Mesodermal cell (in vitro differentiated cells): ENCODE measurements around the gene MRM2.

Source experiments
- H3K27ac ChIP-seq: 2 replicates; pipeline ENCODE4 v1.7.0; 2013; ENCODE audit warnings: mild to moderate bottlenecking, low read depth, low read length, moderate library complexity; ENCODE audit not compliant: severe bottlenecking
- H3K36me3 ChIP-seq: 2 replicates; pipeline ENCODE4 v1.7.1; 2013; ENCODE audit warnings: mild to moderate bottlenecking, low read length, moderate library complexity; ENCODE audit not compliant: control insufficient read depth, insufficient read depth
- H3K4me1 ChIP-seq: one replicate; pipeline ENCODE4 v1.7.1; 2013; ENCODE audit warnings: mild to moderate bottlenecking, low read length; ENCODE audit not compliant: insufficient read depth, control insufficient read depth, poor library complexity, severe bottlenecking
- H3K4me3 ChIP-seq: 2 replicates; pipeline ENCODE4 v1.7.0; 2013; ENCODE audit warnings: low read length, control low read depth, mild to moderate bottlenecking; ENCODE audit not compliant: insufficient read depth, poor library complexity, severe bottlenecking; ENCODE audit errors: extremely low read depth
- H3K9me3 ChIP-seq: 2 replicates; pipeline ENCODE4 v1.7.1; 2013; ENCODE audit warnings: mild to moderate bottlenecking, low read length, moderate library complexity; ENCODE audit not compliant: control insufficient read depth
- WGBS, 2 experiments: methylation state at CpG; one replicate each; pipeline ENCODE4 v1.1.5; 2013; ENCODE audit warnings: missing lambda C conversion rate in 2 of 2; ENCODE audit not compliant: insufficient coverage in 2 of 2; 5-methylcytosine and 5-hydroxymethylcytosine counted together

Gene MRM2

DNA sequence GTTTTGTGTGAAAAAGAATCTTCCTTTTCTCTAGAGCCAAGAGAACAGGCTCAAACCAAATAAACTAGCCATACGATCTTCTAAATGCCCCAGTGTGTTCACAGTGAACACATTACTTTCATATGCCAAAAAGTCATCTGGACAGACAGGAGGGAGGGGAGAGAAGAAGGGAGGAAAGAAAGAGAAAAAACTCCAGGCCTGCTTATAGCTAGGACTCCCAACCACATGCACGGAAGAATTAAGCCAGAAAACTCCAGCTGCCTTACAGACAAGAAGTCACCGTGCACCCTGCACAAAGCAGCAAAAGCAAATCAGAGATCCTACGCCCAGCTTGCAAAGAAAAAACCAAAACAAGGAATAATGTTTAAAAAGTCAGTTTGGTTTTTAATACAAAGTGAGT is 37.9 kb upstream of the MRM2 start:
- Histone ChIP-seq H3K36me3 (peaks cover 14% of the 10 kb centered on the region), H3K4me3 (no peak overlapping the region), H3K4me1 (peaks cover 11% of the 10 kb centered on the region), H3K27ac (no peak overlapping the region), H3K9me3 (no peaks in the 10 kb centered on the region)
- 100% methylated on average over 2 to 3 of the region's 4 CpGs for WGBS, 2 experiments

DNA sequence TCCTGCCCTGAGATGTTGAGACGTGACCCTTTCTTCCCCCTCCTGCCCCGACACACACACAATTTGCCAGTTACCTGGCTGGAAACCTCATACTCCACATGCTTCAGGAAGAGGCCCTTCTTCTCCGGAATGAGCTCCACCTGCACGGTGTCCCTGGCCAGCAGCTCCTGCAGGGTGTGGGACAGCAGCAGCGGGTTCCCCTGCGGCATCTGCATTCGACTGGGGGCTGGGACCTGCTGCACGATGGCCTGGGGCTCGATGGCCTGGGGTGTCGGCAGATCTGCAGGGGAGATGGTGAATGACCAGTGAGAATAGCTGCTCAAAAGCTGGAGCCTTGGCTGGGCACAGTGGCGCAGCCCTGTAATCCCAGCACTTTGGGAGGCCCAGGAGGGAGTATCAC is 36.0 kb upstream of the MRM2 start:
- WGBS, 2 experiments = 91 to 96% methylated on average over 11 of the region's 11 CpGs
- peaks cover 11% of the 10 kb centered on the region for H3K4me1 ChIP-seq
- peaks cover 22% of the 10 kb centered on the region for H3K36me3 ChIP-seq
- H3K4me3 ChIP-seq = no peak overlapping the region
- no peak overlapping the region for H3K27ac ChIP-seq
- no peaks in the 10 kb centered on the region for H3K9me3 ChIP-seq

DNA sequence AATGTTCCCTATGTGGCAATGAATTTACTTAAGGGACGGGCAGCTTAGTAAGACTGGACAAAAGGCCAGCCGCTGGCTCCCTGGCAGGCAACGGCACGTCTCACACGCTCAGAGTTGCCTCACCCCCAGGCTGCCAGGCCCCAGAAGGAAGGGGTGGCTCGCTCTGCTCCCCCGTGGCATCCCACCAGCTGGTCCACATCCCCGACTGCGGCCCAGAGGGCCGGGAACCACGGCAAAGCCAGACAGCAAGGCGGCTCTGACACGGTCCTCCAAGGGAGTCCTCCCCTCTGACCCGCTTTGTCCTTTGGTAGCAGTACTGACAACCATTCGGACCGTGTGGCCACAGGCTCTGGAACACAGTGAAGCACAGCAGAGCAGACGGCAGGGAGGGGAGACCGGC is 34.1 kb upstream of the MRM2 start:
- Histone ChIP-seq H3K9me3 (no peaks in the 10 kb centered on the region), H3K4me1 (no peaks in the 10 kb centered on the region), H3K36me3 (peaks cover 33% of the 10 kb centered on the region), H3K4me3 (no peak overlapping the region), H3K27ac (no peak overlapping the region)
- WGBS, 2 experiments = 92 to 93% methylated on average over 18 of the region's 18 CpGs

DNA sequence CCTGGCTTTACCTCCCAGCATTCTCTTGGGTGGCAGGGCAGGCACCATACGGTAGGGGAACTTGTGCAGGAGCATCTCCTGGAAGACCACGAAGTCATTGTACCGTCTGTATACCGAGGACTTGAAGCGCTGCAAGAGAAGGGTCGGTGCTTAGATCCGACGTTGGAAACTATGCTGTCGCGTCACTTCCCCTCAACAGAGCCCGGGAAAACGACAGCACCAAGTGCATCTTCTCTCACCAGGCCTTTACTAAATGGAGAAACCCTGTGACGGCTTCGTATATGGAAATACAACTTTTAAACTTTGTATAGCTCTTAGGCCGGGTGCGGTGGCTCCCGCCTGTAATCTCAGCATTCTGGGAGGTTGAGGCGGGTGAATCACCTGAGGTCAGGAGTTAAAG is 33.1 kb upstream of the MRM2 start:
- no peak overlapping the region for H3K4me3 ChIP-seq
- no peaks in the 10 kb centered on the region for H3K4me1 ChIP-seq
- WGBS, 2 experiments = 92% methylated on average over 15 to 16 of the region's 18 CpGs
- peaks cover 33% of the 10 kb centered on the region for H3K36me3 ChIP-seq
- no peak overlapping the region for H3K27ac ChIP-seq
- H3K9me3 ChIP-seq = no peaks in the 10 kb centered on the region

DNA sequence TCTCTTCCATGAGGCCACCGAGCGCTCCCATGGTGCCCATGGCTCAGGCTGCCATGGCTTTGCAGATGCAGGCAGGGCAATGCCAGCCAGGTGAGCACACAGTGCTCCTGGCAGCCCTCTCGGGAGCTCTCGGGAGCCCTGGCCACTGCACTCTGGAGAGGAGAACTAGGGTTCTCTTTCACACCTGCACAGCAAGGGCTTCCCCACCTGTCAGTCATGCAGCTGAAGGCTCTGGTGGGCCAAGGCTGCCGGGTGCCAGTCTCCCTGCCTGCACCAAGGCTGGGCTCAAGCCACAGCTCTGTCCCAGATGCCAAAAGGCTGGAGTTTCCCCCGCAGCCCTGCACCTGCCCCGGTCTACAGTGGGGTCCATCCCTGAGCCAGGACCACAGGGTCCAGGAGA is 32.7 kb upstream of the MRM2 start:
- Histone ChIP-seq H3K36me3 (peaks cover 33% of the 10 kb centered on the region), H3K4me3 (no peak overlapping the region), H3K4me1 (peaks cover 4% of the 10 kb centered on the region), H3K27ac (no peak overlapping the region), H3K9me3 (no peaks in the 10 kb centered on the region)
- WGBS, 2 experiments = 89 to 100% methylated on average over 1 to 7 of the region's 7 CpGs

DNA sequence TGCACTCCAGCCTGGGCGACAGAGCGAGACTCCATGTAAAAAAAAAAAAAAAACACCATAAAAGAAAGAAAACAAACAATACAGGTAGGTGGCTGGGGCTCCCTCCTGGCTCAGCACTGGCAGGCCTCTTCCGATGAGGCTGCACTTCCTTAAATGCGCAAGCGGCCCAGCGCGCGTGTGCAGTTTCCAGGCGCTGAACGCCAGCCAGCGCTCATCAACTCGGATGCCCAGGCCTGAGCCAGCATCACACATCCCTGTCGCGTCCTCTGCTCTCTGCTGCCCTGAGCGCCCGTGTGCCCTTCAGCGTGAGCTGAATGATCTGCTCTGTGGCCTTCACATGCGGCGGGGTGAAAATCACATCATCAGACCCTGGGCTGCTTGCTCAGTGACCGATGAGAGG is 31.9 kb upstream of the MRM2 start:
- Histone ChIP-seq H3K4me3 (no peak overlapping the region), H3K9me3 (no peaks in the 10 kb centered on the region), H3K27ac (no peak overlapping the region), H3K4me1 (peaks cover 7% of the 10 kb centered on the region), H3K36me3 (peaks cover 33% of the 10 kb centered on the region)
- 90 to 96% methylated on average over 18 of the region's 20 CpGs for WGBS, 2 experiments

DNA sequence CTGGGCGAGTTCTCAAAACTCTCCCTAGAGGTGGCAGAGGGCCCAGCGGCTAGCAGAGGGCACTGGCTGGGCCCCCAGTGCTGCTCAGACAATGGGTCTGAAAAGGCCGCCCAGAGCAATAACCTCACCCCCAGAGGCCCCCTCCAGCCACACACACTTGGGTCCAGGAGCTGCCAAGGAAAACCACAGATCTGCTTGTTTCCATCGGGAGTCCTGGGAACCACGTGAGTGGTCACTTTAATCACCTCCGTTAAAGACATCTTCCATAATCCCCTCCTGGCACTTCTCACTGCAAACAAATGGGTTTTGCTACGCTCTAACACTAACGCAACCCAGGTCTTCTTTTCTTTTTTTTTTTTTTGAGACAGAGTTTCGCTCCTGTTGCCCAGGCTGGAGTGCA is 30.0 kb upstream of the MRM2 start:
- Histone ChIP-seq H3K36me3 (peaks cover 27% of the 10 kb centered on the region), H3K4me1 (peaks cover 7% of the 10 kb centered on the region), H3K9me3 (no peaks in the 10 kb centered on the region), H3K27ac (no peak overlapping the region), H3K4me3 (no peak overlapping the region)
- WGBS, 2 experiments = 95% methylated on average over 7 of the region's 9 CpGs

DNA sequence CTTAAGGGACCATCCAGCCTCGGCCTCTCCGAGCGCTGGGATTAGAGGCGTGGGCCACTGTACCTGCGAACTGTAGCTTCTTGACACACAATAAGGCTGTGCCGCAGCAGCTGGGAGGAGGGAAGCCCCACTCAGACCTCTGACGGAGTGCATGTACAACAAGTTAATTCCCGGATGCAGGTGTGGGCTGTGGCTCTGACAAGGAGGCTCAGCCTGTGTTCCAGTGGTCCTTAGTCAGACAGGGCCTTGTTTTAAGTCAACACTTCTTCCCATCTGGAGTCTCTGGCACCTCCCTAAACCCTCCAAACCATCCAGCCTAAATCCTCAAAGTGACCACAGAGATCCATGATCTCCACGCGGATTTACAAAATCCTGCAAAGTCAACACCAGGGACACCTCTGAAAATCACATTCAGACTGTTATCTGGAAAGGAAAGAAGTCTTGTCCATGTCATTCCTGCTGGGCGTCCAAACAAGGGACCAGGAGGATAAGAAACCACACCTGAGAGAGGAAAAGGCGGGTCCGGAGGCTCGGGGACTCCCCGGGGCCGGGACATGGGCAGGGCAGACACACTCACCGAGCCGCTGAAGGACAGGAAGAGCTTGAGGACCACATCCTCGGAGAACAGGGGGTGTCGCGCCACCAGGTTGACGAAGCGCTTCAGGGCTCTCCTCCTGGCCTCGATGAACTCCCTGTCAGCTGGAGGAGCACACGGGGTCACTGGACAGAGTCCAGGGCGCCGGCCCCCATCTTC is 29.4 kb upstream of the MRM2 start:
- Histone ChIP-seq H3K36me3 (peaks cover 31% of the 10 kb centered on the region), H3K27ac (no peak overlapping the region), H3K9me3 (no peaks in the 10 kb centered on the region), H3K4me3 (no peak overlapping the region), H3K4me1 (peaks cover 7% of the 10 kb centered on the region)
- 94 to 95% methylated on average over 24 to 25 of the region's 27 CpGs for WGBS, 2 experiments

DNA sequence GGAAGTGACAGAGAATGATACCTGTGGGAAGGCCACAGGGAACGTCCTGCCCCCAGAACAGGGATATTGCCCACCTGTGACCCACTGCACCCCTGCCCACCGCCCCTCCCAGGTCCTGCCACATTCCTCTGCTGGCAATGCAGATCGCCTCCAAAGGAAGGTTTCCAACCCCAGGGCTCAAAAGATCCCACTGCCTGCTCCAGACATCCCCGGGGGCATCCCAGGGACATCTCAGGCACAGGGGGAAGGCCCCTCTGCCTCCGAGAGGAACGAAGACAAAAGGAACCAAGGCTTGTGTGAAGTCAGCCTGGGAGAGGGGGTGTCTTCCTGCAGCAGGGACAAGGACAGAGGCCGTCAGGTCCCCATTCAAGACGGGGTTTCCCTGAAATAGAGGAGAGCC is 28.5 kb upstream of the MRM2 start:
- whole genome bisulfite sequencing, 2 experiments = 84 to 87% methylated on average over 6 of the region's 8 CpGs
- Histone ChIP-seq H3K27ac (no peak overlapping the region), H3K36me3 (peaks cover 37% of the 10 kb centered on the region), H3K9me3 (no peaks in the 10 kb centered on the region), H3K4me3 (no peak overlapping the region), H3K4me1 (peaks cover 7% of the 10 kb centered on the region)

DNA sequence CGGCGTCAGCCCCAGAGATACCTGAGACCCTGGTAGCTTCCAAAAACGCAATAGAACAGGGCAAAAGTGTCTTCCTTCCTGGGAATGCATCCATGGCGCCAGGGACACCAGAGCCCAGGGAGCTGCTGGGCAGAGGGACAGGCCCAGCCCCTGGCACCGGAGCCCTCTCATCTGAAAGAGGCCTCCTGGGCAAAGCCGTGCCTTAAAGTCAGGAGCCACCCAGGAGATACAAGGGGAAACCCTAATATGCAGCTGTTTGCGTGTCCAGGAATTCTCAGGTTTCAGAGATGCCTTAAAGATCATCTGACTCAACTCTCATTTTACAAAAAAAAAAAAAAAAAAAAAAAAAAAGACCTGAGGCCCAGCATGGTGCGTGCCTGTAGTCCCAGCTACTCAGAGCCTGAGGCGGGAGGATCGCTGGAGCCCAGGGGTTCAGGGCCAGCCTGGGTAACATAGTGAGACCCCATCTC is 28.0 kb upstream of the MRM2 start:
- Histone ChIP-seq H3K4me3 (no peak overlapping the region), H3K27ac (peak overlapping the region; percentile 64), H3K4me1 (peaks cover 7% of the 10 kb centered on the region), H3K36me3 (peaks cover 32% of the 10 kb centered on the region), H3K9me3 (no peaks in the 10 kb centered on the region)
- WGBS, 2 experiments = 81 to 87% methylated on average over 8 of the region's 10 CpGs
